GM18909 (cell line): ENCODE measurements around the gene EYS.
A peak's percentile ranks its signal among the peaks of the same experiment; 100 is the strongest.

Experiments
- ATAC-seq: cut with Tn5 transposase; IDR thresholded peaks from one replicate; pipeline ENCODE4 v1.9.1; 2021; ENCODE audit warnings: mild to moderate bottlenecking; ENCODE audit not compliant: unreplicated experiment, poor library complexity

Gene EYS

GRCh38 chr6:64123761-64124633 lies 1583.0 kb downstream of the EYS start:
- ATAC-seq, result no peak

GRCh38 chr6:64122712-64123375 lies 1584.2 kb downstream of the EYS start:
- ATAC-seq, result no peak

GRCh38 chr6:64121011-64121565 lies 1585.9 kb downstream of the EYS start:
- ATAC-seq, result no peak

GRCh38 chr6:64113704-64114103 lies 1593.3 kb downstream of the EYS start:
- no peak for ATAC-seq

GRCh38 chr6:64104051-64104450 lies 1603.0 kb downstream of the EYS start:
- ATAC-seq, result no peak

- no peak for ATAC-seq
Observed at GRCh38 chr6:64103480-64103879, 1603.5 kb downstream of the EYS start.

- ATAC-seq, result peak; percentile 50
Observed at GRCh38 chr6:64100702-64101303, 1606.2 kb downstream of the EYS start.

- no peak for ATAC-seq
Observed at GRCh38 chr6:64090352-64090751, 1616.7 kb downstream of the EYS start.

- no peak for ATAC-seq
Observed at GRCh38 chr6:64085126-64085525, 1621.9 kb downstream of the EYS start.

- no peak for ATAC-seq
Observed at GRCh38 chr6:64084185-64084663, 1622.8 kb downstream of the EYS start.

GRCh38 chr6:64083261-64083660 lies 1623.8 kb downstream of the EYS start:
- peak; percentile 66 for ATAC-seq

GRCh38 chr6:64081453-64081852 lies 1625.6 kb downstream of the EYS start:
- ATAC-seq, result no peak

- no peak for ATAC-seq
Observed at GRCh38 chr6:64074981-64075380, 1632.0 kb downstream of the EYS start.

- no peak for ATAC-seq
Observed at GRCh38 chr6:64072686-64073085, 1634.3 kb downstream of the EYS start.

- no peak for ATAC-seq
Observed at GRCh38 chr6:64064919-64065318, 1642.1 kb downstream of the EYS start.

- no peak for ATAC-seq
Observed at GRCh38 chr6:64062960-64063683, 1643.9 kb downstream of the EYS start.

GRCh38 chr6:64054861-64055260 lies 1652.2 kb downstream of the EYS start:
- ATAC-seq, result no peak

GRCh38 chr6:64050590-64050989 lies 1656.4 kb downstream of the EYS start:
- no peak for ATAC-seq

GRCh38 chr6:64049736-64050135 lies 1657.3 kb downstream of the EYS start:
- no peak for ATAC-seq

GRCh38 chr6:64046746-64047208 lies 1660.2 kb downstream of the EYS start:
- ATAC-seq, result no peak
